SK-MEL-5 (cell line): ENCODE results near the gene CBLN2. TPM values are rescaled to one million over a fixed set of nuclear protein-coding genes. Genes with fewer than 3 reads are reported as not detected.

Source experiments
- DNase-seq: peaks from one replicate; pipeline ENCODE4 v3.0.0-alpha.2; 2016; ENCODE audit warnings: low read depth, low spot score
- in situ Hi-C: cut with HindIII; loops from 2 replicates; pipeline ENCODE4 v1.10.0; 2016; ENCODE audit warnings: low sequenced_read_pairs, high pct_unique_total_duplicates, low pct_unique_long_range_greater_than_20kb
- polyA plus RNA-seq, 2 experiments: library from polyadenylated mRNA; depleted of rRNA; stranded (reverse); fragments of >200 nt; gene quantifications; 2 replicates each; pipeline ENCODE4 v1.2.3, GENCODE V29; 2015
- total RNA-seq: library from RNA; depleted of rRNA; stranded (reverse); fragments of >200 nt; shearing (Covaris generic); gene quantifications from 2 replicates; pipeline ENCODE4 v1.2.3, GENCODE V29; 2014; rRNA removed

The CBLN2 gene
- total RNA-seq, result not detected in 2 replicates
- polyA plus RNA-seq (2015; cell fraction: cytosol; rRNA removed), result not detected in 2 replicates
- polyA plus RNA-seq (2015; cell fraction: nucleus; rRNA removed), result not detected in 2 replicates

GRCh38 chr18:72544092-72544886, at the start of gene CBLN2:
Gene CBLN2 (minus strand): TSS chr18:72544342. CDS start chr18:72542160, 2,182 bp downstream.
- peak; percentile 52 for DNase-seq
- in situ Hi-C loops, result no loop called here

- in situ Hi-C loops, result no loop called here
- DNase-seq, result no peak
These were observed 44.2 kb upstream of the CBLN2 start for GRCh38 chr18:72588360-72588759.

- in situ Hi-C loops, result no loop called here
- no peak for DNase-seq
These were observed 40.6 kb upstream of the CBLN2 start for GRCh38 chr18:72584787-72585186.

- DNase-seq, result no peak
- in situ Hi-C loops, result no loop called here
These were observed 37.8 kb upstream of the CBLN2 start for GRCh38 chr18:72581976-72582375.

DNA sequence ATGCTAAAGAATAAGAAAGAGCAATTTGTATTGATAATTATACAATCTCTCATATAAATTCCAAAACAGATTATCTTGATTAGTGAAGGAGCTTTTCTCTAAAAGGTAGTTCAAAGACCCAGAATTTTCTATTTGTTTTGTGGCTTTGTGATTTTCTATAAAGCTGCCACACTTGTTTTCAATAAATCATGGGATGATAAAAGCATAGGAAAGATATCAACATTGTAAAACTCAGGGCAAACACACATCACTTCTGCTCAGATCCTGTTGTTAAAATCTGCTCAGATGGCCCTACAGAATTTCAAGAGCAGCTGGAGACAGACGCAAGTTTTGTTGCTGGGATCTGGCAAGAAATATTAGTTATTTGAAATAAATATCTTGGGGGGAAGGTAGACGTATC, 28.8 kb upstream of the CBLN2 start:
- in situ Hi-C loops, result no loop called here
- no peak for DNase-seq

- in situ Hi-C loops, result no loop called here
These were observed 22.1 kb upstream of the CBLN2 start for GRCh38 chr18:72566290-72566689.

DNA sequence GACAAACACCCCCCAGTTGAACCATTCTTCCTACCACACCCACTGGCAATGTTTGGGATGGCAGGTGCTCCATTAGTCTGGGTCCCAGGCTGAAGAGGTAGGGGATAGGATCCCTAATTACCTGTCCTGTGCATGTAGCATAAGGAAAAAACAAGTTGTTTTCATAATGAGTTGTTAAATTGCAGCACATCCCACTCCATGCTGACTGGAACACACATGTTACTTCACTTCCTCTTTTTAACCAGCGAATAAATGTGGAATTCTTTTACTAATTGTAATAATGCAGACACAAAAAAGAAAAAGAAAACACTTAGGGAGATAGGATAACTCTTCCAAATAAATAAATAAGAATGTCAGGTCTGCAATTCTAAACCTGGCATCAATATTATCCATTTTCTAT, 11.8 kb upstream of the CBLN2 start:
- in situ Hi-C loops, result no loop called here
- no peak for DNase-seq

More at GRCh38 chr18:72566290-72566689, 22.1 kb upstream of the CBLN2 start:
- DNase-seq, result no peak

DNA sequence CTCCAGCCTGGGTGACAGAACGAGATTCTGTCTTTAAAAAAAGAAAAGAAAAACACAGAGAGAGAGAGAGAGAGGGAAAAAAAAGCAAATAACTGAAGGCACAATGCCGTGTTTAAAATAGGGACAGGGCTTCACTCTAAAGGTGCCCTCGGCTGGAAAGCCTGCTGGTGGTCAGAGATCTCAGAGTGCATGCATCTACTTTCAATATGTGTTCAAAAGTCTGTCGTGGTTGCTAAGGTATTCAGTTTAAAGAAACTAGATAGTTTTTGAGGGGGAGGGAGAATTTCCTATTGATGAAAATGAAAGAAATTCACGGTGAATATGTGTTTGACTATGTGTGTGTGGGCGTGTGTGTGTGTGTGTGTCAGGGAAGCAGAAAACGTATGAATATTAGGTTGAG, 11.0 kb upstream of the CBLN2 start:
- in situ Hi-C loops, result no loop called here
- DNase-seq, result no peak

GRCh38 chr18:72543357-72544055, 636 bp downstream of the CBLN2 start:
- no peak for DNase-seq
- in situ Hi-C loops, result no loop called here

DNA sequence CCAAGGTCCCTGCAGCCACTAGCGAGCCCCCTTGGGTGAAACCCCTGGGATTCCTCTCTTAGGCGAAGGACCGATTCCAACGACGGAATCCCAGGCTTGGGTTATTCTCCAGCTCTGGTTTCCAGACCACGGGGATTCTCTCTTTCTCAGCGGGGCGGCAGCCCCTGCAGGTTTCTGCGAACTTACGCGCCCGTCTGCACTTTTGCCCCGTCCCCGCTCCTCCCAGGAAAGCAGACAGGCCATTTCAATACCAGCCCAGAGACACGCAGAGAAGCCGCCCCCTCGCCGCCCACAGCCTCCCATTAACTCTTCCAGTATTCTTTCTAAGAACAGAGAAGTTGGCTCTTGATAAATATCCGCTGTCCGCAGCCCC, 1.2 kb downstream of the CBLN2 start:
- in situ Hi-C loops, result no loop called here
- no peak for DNase-seq

DNA sequence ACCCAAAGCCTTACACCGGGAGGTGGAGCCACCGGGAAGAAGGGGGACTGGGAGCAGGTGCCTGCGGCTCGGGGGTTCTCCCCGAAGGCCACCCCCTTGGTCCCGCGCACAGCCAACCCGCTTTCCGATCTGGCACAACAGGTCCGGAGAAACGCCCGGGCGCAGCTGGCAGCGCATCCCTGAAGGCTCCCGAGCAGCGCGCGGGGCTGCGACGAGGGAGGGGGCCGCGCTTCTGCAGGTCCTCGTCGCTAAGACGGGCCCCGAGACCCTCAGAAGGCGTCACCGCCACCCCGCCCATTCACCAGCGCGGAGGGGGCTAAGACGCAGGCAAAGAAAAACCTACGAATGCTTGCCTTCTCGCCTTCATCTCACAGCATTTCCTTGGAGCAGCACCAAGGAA, 1.8 kb downstream of the CBLN2 start:
- in situ Hi-C loops, result no loop called here
- no peak for DNase-seq

GRCh38 chr18:72541871-72542332, 2.2 kb downstream of the CBLN2 start:
- peak; percentile 2 for DNase-seq
- in situ Hi-C loops, result no loop called here

- no peak for DNase-seq
- in situ Hi-C loops, result no loop called here
These were observed 4.2 kb downstream of the CBLN2 start for GRCh38 chr18:72539901-72540300.

GRCh38 chr18:72530622-72531021, 13.5 kb downstream of the CBLN2 start:
- no peak for DNase-seq
- in situ Hi-C loops, result no loop called here

DNA sequence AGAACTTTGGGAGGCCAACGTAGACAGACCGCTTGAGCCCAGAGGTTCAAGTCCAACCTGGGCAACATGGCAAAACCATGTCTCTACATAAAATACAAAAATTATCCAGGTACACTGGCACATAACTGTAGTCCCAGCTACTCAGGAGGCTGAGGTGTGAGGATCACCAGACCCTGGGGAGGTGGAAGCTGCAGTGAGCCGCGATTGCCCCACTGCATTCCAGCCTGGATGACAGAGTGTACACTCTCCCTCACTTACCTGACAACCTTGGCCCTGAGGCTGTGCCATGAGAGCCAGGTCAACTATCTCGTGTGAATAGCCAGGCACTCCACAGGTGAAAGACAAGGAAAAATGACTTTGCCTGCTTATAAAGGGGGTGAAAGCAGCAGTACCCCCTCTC, 39.3 kb downstream of the CBLN2 start:
- DNase-seq, result no peak
- in situ Hi-C loops, result no loop called here

DNA sequence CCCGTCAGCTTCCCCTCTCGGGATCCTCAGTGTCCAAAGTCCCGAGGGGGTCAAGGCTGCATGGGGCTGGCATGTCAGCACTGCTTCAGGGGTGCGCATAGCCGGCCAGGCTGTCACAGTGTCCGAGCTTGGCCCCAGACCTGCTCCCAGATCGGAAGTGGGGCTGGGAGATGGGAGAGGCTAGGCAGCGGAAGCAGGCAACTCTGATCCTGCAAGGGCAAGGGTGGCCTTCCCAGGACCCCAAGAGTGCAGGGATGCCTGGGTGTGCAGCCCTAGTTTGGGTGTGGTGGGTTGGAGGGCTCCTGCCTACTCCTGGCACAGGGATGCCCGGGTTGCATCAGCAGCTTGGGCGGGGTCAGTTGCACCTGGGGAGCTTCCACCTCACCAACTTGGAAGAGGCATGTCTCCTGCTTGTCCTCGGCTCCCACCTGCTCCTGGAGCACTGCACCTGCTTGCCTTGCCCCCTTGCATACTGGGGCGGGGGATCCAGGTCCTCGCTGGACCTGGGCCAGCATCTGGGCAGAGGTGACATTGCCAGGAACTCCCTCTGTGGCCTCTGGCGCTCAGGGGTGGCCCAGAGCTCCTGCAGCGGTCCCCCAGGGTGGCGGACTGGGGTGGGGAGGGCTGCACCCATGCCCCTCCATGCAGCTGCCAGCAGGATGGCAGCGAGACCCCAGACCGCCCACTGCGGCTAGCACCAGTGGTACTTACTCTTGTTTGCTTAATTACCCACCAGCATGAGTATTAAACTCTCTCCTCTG, 41.3 kb downstream of the CBLN2 start:
- DNase-seq, result no peak
- in situ Hi-C loops, result no loop called here

GRCh38 chr18:72492497-72492896, 51.6 kb downstream of the CBLN2 start:
- no peak for DNase-seq
- in situ Hi-C loops, result no loop called here
